H1 (cell line): ENCODE data around the gene POLR2L.

Experiments used
- ASH2L ChIP-seq: fragments of 200-600, 300-600 bp; sonication (generic); IDR thresholded peaks from one replicate; pipeline ENCODE4 v1.7.1; 2017; ENCODE audit warnings: low read length
- CTCF ChIP-seq, 3 experiments: IDR thresholded peaks; 1 replicate in 2 of 3; 2 replicates in 1 of 3; pipeline versions ENCODE4 v1.5.1 to v1.6.1; 2011; ENCODE audit warnings: low read length in 3 of 3, mild to moderate bottlenecking in 3 of 3, inconsistent platforms in 2 of 3, low read depth in 1 of 3, moderate library complexity in 1 of 3; ENCODE audit not compliant: insufficient read depth in 1 of 3; ENCODE audit errors: control extremely low read depth in 1 of 3
- EZH2 ChIP-seq: fragments of 200-600 bp; sonication (generic); IDR thresholded peaks from 2 replicates; pipeline ENCODE4 v1.7.1; 2012; ENCODE audit warnings: low read depth, mild to moderate bottlenecking, moderate library complexity, low read length, inconsistent platforms; ENCODE audit not compliant: severe bottlenecking
- GABPA ChIP-seq: IDR thresholded peaks from 2 replicates; pipeline ENCODE4 v1.6.1; 2011; ENCODE audit warnings: mild to moderate bottlenecking, low read length, moderate library complexity, borderline replicate concordance; ENCODE audit not compliant: insufficient read depth
- KDM1A ChIP-seq: fragments of 200-600, 300-600 bp; sonication (generic); IDR thresholded peaks from 2 replicates; pipeline ENCODE4 v1.7.1; 2016; ENCODE audit warnings: mild to moderate bottlenecking, low read length, borderline replicate concordance
- POLR2A ChIP-seq, 2 experiments: IDR thresholded peaks; 1 replicate in 1 of 2; 2 replicates in 1 of 2; pipeline ENCODE4 v1.6.1; 2011; ENCODE audit warnings: low read depth in 2 of 2, low read length in 2 of 2, mild to moderate bottlenecking in 2 of 2; ENCODE audit errors: control extremely low read depth in 1 of 2

GRCh38 chr11:841981-842369, 354 bp downstream of the POLR2L start:
- TF ChIP-seq ASH2L (no peak), CTCF (IDR thresholded peaks at IDR 0.05; ENCODE audit: control extremely low read depth in 1 of 3, insufficient read depth in 1 of 3, low read depth in 1 of 3, low read length in 3 of 3) (no peak), GABPA (no peak), EZH2 (no peak), POLR2A (IDR thresholded peaks at IDR 0.05; ENCODE audit: control extremely low read depth in 1 of 2, low read depth in 2 of 2, low read length in 2 of 2) (no peak; a peak in 1 of 3 replicates), KDM1A (no peak)
